AG08395 (cell line): ENCODE measurements around the gene NFATC4.
"Not testable (repeated sequence)": the region's sequence is repeated elsewhere in the genome, so short reads cannot be mapped to it uniquely, and the experiment has no call there.

ENCODE experiments used
- DNase-seq: peaks from one replicate; pipeline ENCODE4 v3.0.0; 2012; ENCODE audit warnings: mixed read lengths, low spot score

Gene NFATC4

DNA sequence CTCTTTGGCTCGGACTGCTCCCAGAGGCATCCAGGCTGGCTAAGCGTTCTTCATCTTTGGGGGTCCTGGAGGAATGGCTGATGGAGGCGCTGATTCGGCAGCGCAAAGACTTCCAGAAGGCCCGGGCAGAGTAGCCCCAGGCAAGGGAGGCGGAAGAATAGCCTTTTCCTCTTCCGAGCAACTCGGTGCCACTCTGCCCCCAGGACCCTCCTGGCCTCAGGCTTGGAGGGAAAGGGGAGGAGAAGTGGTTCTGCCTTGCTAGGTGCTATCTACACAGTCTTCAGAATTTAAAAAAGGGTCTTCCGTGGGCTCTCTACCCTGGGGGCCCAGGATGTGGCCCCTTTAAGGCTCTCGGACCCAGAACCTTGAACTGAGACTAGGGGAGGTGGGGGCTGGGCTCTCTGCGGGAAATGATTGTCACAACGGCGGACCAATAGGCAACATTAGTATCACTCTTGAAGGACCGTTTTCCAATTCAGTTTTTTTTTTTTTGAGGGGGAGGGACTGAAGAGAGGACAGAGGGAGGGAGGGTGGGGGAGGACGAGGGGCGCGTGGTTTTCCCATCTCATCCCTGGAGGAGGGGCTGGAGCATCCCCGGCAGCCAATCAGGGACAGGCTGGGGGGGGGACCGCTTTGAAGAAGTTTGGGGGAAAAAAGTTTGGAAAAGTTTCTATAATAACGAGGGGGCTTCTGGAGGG, at the start of gene NFATC4:
Gene NFATC4 (plus strand): TSS at position 671 of the 698 bp plus-strand sequence. CDS start 157 bp downstream, outside the sequence.
- peak; percentile 92 for DNase-seq

DNA sequence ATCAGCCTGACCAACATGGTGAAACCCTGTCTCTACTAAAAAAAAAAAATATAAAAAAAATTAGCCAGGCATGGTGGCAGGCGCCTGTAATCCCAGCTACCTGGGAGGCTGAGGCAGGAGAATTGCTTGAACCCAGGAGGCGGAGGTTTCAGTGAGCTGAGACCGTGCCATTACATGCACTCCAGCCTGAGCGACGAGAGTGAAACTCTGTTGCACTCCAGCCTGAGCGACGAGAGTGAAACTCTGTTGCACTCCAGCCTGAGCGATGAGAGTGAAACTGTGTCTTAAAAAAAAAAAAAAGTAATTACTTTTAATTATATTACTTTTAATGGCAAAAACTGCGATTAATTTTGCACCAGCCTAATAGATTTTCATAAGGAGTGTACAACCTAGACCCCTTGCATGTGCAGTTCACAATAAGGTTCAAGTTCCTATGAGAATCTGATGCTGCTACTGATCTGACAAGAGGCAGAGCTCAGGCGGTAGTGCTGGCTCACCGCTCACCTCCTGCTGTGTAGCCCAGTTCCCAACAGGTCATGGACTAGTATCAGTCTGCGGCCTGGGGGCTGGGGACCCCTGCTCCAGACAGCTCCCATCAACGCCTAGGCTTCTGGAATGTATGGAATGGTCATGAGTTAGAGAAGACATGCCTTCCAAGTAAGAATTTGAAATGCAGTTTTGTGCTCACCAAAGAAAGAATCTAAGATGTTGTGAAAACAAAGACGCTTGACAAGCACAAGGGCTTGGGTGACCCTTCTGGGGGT, 46.6 kb upstream of the NFATC4 start:
- no peak for DNase-seq

DNA sequence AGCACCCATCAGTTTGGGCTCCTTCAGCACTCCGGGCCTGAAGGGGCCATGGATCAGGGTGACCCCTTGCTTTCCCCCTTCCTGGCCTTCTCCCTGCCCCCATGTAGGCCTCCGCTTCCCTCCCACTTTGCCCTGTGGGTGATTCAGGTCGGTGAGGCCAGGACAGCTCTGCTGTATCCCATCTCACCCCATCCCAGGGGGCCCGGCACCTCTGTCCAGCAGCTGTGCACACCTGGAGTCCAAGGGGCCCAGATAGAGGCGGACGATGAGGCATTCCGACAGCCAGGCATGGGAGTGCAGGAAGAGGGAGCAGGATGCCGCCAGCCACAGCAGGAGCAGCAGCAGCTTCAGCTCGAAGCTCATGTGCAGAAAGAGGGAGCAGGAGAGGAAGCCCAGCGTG, 45.3 kb upstream of the NFATC4 start:
- no peak for DNase-seq

GRCh38 chr14:24323341-24323740, 44.6 kb upstream of the NFATC4 start:
- no peak for DNase-seq

DNA sequence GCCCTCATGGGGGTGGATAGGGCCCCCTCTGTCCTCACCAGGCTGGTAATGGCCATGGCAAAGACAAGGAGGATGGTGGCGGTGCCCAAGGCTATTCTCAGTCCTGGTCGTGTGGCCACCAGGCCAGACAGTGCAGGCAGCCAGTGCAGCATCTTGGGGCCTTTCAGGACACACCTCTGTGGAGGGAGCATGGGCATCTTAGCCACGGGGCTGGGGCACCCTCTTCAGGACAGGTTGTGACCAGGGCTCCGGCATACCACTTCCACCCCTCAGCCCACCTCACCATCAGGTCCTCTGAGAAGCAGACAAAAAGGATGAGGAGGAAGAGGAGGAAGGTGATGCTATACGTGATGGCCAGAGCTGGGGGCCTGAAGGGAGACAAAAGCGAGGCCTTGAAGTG, 44.0 kb upstream of the NFATC4 start:
- no peak for DNase-seq

GRCh38 chr14:24325041-24325530, 42.9 kb upstream of the NFATC4 start:
- no peak for DNase-seq

- no peak for DNase-seq
Observed at GRCh38 chr14:24325963-24326362, 42.0 kb upstream of the NFATC4 start.

GRCh38 chr14:24327303-24327702, 40.7 kb upstream of the NFATC4 start:
- no peak for DNase-seq

- DNase-seq: not testable (repeated sequence)
Observed at GRCh38 chr14:24327914-24328313, 40.1 kb upstream of the NFATC4 start.

- DNase-seq: no peak
Observed at GRCh38 chr14:24329073-24329663, 38.8 kb upstream of the NFATC4 start.

DNA sequence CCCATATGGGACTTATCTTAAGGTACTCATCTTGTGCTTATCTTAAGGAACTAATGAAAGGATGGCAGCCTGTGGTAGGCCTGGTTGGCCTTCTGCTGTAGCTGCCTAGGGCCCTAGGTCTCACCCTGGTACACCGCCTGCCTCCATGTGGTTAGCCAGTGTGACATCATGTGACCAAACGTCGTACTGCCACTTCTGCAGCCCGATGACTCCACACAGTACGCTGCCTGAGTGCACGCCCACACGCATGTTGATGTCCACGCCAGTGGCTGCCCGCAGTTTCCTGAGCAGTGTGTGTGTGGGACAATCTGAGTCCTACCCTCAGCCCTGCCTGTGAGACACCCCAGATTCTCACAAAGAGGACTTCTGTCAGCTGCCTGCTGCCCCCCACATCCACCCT, 38.2 kb upstream of the NFATC4 start:
- no peak for DNase-seq

DNA sequence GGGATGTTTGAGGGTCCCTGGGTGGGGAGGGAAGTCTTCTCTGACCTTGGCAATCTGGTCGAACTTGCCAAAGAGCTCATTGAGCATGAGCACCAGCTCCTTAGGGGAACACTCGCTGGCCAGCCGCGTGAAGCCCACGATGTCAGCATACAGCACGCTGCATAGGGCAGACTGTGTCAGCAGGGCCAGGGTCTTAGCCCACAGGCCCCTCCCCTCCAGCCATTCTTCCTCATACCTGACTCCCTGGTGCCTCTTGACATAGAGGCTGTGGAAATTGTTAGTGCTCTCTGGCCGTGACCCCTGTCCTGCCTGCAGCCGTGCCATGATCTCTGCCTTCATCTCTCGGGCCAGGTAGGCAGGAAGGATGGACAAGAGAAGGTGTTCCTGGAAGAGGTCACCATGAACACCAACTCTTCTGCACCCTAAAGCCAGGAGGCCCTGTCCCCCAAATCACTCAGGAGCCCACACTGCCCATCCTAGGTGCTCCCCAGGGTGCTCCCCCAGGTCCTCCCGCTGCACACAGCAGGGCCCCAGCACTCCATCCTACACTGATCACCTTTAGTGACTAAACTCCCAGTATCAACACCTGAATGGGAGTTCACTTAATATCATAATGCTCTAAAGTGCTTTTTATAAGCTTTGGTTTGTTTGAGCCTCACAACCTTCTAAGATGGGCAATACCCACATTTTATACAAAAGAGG, 36.9 kb upstream of the NFATC4 start:
- no peak for DNase-seq

- DNase-seq: no peak
Observed at GRCh38 chr14:24331731-24332267, 36.2 kb upstream of the NFATC4 start.

GRCh38 chr14:24332268-24332993, 35.6 kb upstream of the NFATC4 start:
- peak; percentile 85 for DNase-seq

GRCh38 chr14:24334431-24335291, 33.3 kb upstream of the NFATC4 start, which contains the start of gene ADCY4:
Gene ADCY4, minus strand, starts transcription at chr14:24335071. Its CDS starts 419 bp downstream, at chr14:24334652.
- no peak for DNase-seq

- DNase-seq: no peak
Observed at GRCh38 chr14:24335461-24336171, 32.4 kb upstream of the NFATC4 start.

DNA sequence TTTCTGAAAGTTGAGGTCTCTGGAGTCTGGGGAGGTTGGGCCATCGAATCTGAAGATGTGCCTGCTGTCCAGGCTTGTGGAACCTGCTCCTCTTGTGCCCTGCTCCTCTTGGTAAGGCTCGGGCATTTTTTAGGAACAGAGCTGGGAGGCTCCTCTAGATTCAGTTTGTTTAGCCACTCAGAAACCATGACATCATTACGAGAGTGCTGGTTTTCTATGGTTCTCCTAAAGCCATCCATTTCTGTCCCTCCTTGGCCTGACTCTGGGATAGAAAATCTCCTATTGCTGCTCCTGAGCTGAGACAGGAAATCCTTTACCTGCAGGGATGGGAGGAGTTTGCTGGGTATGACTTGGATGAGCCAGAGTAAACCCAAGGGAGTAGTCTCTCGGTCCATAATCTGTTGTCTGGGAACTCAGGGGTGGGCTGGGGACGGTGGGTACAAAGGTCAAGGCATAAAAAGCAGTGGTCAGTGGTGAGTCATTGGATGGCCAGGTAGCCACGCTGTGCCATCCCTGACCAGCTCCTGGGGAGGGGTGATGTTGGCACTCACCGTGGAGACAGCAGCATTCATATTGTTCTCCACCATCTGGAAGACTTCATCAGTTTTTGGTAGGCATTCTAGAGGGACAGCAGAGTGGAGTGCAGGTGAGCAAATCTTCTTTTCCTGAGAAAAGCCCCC, 30.7 kb upstream of the NFATC4 start:
- DNase-seq: no peak

GRCh38 chr14:24337824-24338175, 30.2 kb upstream of the NFATC4 start:
- no peak for DNase-seq

DNA sequence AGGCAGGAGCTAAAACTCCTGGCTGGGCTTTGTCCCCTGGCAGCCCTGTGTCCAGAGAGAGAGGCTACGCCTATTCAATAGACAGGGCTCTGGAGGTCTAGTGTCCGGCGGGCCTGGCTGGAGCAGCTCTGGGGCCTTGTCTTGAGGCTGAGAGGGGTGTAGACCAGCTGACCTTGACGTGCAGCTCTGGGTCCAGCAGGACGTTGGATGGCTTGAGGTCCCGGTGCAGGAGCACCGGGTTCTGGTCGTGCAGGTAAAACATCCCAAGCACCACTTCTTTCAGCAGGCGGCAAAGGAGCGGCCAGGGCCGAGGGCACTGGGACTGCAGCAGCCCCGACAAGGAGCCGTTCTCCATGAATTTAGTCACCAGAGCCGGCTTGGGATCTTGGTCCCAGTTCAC, 29.1 kb upstream of the NFATC4 start:
- DNase-seq: no peak
